HG03135 (cell line): ENCODE results near the gene ALDH1L1.

Source experiments
- ATAC-seq: cut with Tn5 transposase; IDR thresholded peaks from one replicate; pipeline ENCODE4 v1.9.1; 2021; ENCODE audit warnings: mild to moderate bottlenecking, moderate library complexity; ENCODE audit not compliant: unreplicated experiment

The ALDH1L1 gene

GRCh38 chr3:126124148-126124868 lies 56.1 kb downstream of the ALDH1L1 start:
- ATAC-seq: no peak

GRCh38 chr3:126121632-126122031 lies 58.8 kb downstream of the ALDH1L1 start:
- ATAC-seq: no peak

- ATAC-seq: no peak
Observed at GRCh38 chr3:126121074-126121473, 59.3 kb downstream of the ALDH1L1 start.

- no peak for ATAC-seq
Observed at GRCh38 chr3:126119976-126120375, 60.4 kb downstream of the ALDH1L1 start.

GRCh38 chr3:126119008-126119675 lies 61.2 kb downstream of the ALDH1L1 start:
- ATAC-seq: no peak

- no peak for ATAC-seq
Observed at GRCh38 chr3:126118591-126118990, 61.8 kb downstream of the ALDH1L1 start.

- ATAC-seq: no peak
Observed at GRCh38 chr3:126117786-126118185, 62.6 kb downstream of the ALDH1L1 start.

GRCh38 chr3:126117212-126117611 lies 63.2 kb downstream of the ALDH1L1 start:
- no peak for ATAC-seq

GRCh38 chr3:126116526-126116925 lies 63.9 kb downstream of the ALDH1L1 start:
- no peak for ATAC-seq

GRCh38 chr3:126114443-126115386 lies 65.7 kb downstream of the ALDH1L1 start:
- ATAC-seq: no peak

- ATAC-seq: peak; percentile 63
Observed at GRCh38 chr3:126113733-126114442, 66.5 kb downstream of the ALDH1L1 start.

- no peak for ATAC-seq
Observed at GRCh38 chr3:126113238-126113555, 67.2 kb downstream of the ALDH1L1 start.

GRCh38 chr3:126112531-126113237 lies 67.7 kb downstream of the ALDH1L1 start:
- no peak for ATAC-seq

GRCh38 chr3:126111566-126112475 lies 68.6 kb downstream of the ALDH1L1 start:
- ATAC-seq: no peak

GRCh38 chr3:126111126-126111551 lies 69.2 kb downstream of the ALDH1L1 start:
- ATAC-seq: no peak

- no peak for ATAC-seq
Observed at GRCh38 chr3:126110431-126111125, 69.8 kb downstream of the ALDH1L1 start.

GRCh38 chr3:126109880-126110235 lies 70.5 kb downstream of the ALDH1L1 start:
- ATAC-seq: no peak

GRCh38 chr3:126109146-126109879 lies 71.1 kb downstream of the ALDH1L1 start:
- no peak for ATAC-seq
